Right renal pelvis (tissue), 4 donors: ENCODE results near the gene ZNF565. TPM values are rescaled to one million over a fixed set of nuclear protein-coding genes. Genes with fewer than 3 reads are reported as not detected.
"Not testable (repeated sequence)": the region's sequence is repeated elsewhere in the genome, so short reads cannot be mapped to it uniquely, and the experiment has no call there.

Experiments used
- DNase-seq, 4 donors: peaks; one replicate each; pipeline ENCODE4 v3.0.0-alpha.2; 2013; ENCODE audit warnings: low read depth in 4 of 4, low spot score in 3 of 4, missing footprints in 1 of 4
- polyA plus RNA-seq, 4 donors: library from polyadenylated mRNA; unstranded; fragments of 120-200 nt; gene quantifications; one replicate each; pipeline ENCODE4 v1.2.1, GENCODE V29; 2013; ENCODE audit not compliant: insufficient read length in 4 of 4

ZNF565 gene
- polyA plus RNA-seq, 4 donors: 5.4 to 6.9 (median 6.3) TPM

DNA sequence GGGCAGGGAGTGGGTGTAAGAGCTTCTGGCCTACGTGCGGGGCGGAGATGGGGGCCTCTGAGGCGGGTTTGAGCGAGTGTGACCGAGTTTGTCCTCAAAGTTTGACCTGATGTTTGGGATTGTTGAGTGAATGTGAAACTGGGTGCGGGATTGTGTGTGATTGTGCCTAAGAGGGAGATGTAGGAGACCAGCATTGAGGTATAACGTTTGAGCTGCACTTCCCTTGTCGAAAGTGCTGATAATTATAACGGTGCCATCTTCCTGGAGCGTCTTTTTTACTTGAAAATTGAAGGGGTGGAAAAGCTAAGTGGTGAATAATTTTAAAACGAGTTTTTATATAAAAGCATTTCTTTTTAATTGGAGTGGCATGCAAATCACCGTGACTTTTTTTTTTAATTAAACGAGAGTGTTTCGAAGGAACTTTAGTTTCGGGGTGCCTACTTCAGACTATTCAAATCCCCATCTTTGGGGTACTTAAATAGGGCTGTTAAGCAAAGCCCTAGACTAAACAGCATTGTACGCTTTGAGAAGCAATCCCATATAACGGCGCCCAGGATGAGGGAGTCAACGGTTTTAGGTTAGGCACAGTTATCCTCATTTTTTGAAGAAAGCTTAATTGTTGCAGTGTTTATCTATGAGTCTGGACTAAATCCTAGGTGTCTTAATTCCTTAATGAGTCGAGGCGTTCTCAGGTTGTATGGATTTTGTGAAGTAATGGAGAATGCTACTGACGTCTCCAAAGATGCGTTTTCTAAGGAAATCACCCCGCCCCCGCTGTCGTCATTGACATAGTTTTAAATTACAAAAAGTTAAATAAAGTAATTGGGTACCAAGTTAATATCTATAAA is 1.0 kb upstream of the ZNF565 start:
- peak; percentile 38 to 49 (median 44) for DNase-seq

DNA sequence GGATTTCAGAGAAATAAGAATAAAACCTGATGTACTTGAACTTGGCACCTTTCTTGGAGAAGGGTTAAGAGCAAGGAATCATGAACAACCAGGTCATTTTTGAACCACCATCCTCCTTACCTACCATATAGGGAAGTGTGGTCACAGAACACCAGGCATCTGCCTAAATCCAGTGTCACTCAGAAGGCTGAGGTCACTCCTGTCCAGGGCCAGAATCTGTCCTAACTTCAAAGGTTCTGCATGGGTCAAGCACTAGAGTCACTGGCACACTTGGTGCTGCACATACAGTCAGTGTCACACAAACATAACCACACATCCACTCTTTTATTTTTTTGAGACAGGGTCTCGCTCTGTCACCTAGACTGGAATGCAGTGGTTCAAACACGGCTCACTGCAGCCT is 1.6 kb downstream of the ZNF565 start:
- no peak for DNase-seq

DNA sequence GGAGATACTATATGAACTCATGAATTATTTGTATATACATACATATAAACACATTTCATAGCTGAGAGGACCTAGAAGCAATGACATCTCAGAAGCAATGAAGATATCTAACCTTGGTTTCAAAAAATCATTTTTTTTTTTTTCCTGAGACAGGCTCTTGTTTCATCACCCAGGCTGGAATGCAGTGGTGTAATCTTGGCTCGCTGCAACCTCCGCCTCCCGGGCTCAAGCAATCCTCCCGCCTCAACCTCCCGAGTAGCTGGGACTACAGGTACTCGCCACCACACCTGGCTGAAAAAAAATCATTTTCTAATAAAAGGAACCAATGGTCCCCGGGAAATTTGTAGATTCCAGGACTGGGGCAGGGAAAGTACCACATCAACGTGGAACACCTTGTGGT is 4.0 kb downstream of the ZNF565 start:
- DNase-seq: no peak

DNA sequence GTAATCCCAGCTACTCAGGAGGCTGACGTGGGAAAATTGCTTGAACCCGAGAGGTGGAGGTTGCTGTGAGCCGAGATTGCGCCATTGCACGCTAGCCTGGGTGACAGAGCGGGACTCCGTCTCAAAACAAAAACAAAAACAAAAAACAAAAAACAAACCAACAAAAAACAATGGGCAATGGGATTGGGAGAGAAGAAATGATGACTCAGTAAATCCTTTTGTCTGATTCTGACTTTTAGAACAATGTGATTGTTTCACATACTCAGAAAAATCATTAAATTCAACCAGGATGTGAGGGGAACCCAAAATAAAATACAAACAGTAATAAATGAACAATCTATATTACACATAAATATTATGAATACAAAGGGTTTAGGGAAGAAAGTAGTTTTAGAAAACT is 5.1 kb downstream of the ZNF565 start:
- DNase-seq: no peak

DNA sequence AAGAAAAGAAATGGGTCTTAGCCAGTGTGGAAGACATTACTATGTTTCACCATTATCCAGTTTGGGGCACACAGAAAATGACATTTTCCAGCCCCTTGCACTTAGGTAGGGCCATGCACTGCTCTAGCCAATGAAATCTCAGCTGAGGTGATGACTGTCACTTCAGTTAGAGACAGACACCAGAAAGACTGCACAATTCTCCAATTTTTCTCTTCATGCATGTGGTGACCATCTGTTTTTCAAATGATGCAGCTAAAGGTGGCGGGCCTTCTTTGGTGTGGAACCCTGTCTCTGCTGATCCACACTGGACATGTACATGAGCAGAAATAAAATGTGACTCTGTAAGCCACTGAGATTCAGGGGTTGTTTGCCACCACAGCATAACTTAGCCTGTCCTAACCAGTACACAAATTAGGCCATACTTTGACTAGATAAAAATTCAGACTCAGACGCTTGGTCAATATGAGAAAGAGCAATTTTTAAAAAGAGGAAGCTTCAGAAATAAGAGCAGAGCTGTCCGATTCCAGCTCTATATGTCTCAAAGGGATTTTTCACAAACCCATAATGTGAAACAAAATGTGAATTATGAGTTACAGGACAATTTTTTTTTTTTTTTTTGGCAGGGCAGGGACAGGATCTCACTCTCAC is 6.7 kb downstream of the ZNF565 start:
- DNase-seq: no peak

DNA sequence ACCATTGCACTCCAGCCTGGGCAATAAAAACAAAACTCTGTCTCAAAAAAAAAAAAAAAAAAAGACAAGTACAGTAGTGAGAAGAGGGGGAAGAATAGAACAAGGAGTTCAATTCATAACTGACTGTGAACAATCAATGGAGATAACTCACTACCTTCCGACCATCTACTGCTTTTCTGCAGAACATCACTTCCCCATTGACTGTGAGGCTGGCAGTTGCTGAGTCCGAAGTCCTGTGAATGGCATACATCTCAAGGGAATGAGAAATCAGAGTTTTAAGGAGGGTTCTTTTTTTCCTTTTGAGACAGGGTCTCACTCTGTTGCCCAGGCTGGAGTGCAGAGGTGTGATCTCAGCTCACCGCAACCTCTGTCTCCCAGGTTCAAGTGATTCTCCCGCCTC is 11.2 kb downstream of the ZNF565 start:
- DNase-seq: no peak

DNA sequence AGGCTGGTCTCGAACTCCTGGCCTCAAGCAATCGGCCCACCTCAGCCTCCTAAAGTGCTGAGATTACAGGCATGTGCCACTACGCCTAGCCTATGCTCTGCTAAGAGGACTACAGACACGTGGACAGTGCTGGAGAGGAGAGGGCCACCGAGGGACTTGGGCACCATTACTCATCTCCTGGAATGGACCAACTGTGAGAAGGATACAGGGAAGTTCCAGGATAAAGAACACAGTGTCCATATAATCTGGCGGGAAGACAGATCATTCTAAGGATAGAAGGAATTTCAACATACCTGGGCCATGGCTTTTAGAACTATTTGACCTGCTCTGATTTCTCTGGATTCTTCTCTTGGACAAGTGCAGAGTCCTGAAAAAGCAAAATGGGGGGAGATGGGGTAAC is 12.8 kb downstream of the ZNF565 start:
- no peak for DNase-seq

DNA sequence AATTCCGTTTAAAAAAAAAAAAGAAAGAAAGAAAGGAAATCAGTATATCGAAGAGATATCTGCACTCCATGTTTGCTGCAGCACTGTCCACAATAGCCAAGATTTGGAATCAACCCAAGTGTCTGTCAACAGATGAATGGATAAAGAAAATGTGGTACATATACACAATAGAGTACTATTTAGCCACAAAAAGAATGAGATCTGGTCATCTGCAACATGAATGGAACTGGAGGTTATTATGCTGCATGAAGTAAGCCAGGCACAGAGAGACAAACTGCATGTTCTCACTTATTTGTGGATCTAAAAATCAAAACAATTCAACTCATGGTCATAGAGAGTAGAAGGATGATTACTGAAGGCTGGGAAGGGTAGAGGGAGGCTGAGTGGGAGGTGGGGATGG is 16.3 kb downstream of the ZNF565 start:
- DNase-seq: no peak

DNA sequence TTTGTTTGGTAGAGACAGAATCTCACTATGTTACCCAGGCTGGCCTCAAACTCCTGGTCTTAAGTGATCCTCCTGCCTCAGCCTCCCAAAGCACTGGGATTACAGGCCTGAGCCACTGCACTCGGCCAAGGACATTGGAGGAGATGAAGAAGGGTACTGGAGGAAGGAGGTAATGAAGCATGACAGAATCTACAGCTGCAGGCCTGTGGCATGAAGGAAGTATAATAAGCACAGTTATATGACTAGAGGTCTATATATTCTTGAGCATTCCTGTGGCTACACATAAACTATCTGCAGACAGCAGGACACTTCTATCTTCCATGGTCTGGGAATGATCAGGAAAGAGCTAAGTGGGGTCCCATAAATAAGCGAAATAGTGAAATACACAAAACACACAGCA is 18.2 kb downstream of the ZNF565 start:
- DNase-seq: no peak

DNA sequence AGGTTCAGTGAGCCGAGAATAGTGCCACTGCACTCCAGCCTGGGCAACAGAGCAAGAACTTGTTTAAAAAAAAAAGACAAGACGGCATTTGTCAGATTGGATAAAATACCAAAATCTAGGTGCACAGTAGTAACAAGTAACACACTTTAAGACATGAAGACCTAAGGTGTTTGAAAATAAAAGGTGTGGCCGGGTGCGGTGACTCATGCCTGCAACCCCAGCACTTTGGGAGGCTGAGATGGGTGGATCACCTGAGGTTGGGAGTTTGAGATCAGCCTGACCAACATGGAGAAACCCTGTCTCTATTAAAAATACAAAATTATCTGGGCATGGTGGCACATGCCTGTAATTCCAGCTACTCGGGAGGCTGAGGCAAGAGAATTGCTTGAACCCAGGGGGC is 27.7 kb downstream of the ZNF565 start:
- not testable (repeated sequence) for DNase-seq

DNA sequence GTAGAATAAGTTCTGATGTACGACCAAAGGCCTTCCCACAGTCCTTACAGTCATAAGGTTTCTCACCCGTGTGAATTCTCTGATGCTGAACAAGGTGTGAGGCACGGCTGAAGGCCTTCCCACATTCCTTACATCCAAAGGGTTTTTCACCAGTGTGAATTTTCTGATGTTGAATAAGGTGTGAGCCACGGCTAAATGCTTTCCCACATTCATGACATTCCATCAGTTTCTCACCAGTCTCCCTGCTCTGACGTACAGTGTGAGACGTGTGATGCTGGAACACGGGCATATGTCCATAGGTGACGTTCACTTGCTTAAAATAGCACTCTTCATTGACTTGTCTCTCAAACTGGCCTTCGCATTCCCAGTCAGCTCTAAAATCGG is 31.2 kb downstream of the ZNF565 start:
- no peak for DNase-seq

DNA sequence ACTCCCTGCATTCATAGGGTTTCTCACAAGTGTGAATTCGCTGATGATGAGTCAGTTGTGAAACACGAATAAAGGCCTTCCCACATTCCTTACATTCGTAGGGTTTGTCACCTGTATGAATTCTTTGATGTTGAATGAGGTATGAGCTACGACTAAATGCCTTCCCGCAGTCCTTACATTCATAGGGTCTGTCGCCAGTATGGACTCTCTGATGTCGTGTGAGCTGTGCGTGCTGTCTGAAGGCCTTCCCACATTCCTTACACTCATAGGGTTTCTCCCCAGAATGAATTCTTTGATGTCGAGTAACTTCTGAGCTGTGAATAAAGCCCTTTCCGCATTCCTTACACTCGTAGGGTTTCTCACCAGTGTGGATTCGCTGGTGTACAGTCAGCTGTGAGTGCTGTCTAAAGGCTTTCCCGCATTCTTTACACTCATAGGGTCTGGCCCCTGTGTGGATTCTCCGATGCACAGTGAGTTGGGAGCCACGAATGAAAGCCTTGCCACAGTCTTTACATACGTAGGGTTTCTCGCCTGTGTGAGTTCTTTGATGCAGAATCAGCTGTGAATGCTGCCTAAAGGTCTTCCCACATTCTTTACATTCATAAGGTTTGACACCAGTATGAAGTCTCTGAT is 31.7 kb downstream of the ZNF565 start:
- DNase-seq: no peak

DNA sequence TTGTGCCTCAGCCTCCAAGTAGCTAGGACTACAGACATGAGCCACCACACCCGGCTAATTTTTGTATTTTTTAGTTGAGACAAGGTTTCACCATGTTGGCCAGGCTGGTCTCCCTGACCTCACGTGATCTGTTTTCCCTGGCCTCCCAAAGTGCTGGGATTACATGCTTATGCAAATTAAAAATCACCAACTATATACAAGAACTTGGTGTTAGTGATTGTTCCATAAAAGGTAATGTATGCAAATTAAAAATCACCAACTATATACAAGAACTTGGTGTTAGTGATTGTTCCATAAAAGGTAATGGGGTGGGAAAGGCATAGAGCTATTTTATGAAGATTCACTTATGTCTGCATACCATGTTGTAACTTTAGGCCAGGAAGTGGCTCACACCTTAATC is 35.4 kb downstream of the ZNF565 start:
- DNase-seq: not testable (repeated sequence)

DNA sequence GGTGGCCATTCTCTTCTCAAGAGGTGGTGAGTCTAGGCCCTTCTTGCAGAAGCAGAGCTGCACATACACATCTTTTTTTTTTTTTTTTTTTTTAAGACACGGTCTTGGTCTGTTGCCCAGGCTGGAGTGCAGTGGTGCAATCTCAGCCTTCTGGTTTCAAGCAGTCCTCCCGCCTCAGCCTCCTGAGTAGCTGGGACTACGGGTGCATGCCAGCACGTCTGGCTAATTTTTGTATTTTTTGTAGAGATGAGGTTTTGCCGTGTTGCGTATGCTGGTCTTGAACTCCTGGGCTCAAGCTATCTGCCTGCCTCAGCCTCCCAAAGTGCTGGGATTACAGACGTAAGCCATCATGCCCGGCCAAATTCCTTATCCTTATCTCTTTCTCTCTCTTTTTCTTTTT is 40.6 kb downstream of the ZNF565 start:
- DNase-seq: not testable (repeated sequence)

DNA sequence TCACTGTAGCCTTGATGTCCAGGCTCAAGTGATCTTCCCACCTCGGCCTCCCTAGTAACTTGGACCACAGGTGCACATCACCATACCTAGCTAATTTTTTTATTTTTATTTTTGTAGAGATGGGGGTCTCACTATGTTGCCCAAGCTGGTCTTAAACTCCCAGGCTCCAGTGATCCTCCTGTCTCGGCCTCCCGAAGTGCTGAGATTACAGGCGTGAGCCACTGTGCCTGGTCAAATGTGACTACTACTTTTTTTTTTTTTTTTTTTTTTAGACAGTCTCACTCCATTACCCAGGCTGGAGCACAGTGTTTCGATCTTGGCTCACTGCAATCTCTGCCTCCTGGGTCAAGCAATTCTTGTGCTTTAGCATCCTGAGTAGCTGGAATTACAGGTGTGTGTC is 41.6 kb downstream of the ZNF565 start:
- DNase-seq: no peak

DNA sequence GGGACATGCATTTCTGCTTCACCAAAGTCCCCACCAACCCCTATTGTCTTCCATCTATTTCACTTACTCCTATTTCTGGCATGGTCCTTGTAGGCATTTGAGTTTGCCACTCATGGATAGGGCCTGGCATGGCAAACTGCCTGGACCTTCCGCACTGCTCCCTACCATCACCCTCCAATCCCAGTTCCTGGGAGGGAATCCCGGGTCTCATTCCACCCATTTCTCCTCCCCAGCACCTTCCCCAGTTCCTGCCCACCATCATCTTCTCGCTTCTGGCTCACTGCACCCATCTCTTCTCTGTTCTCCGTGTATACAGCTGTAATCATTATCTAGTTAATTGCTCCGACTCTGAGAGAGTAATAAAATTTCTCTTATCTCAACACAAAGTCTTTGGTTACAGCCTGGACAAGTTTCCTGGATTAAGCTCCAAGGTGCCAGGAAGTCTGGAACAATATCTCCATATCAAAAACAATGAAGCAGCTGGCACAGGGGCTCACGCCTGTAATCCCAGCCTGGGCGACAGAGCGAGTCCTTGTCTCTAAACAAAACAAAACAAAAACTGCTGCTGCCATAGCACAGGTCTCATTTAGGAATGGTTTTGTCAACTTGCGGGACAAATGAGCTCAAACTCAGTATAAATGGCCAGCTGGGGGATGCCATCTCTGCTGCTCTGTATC is 45.2 kb downstream of the ZNF565 start:
- peak in 1 of 4 donors; percentile 46 for DNase-seq

DNA sequence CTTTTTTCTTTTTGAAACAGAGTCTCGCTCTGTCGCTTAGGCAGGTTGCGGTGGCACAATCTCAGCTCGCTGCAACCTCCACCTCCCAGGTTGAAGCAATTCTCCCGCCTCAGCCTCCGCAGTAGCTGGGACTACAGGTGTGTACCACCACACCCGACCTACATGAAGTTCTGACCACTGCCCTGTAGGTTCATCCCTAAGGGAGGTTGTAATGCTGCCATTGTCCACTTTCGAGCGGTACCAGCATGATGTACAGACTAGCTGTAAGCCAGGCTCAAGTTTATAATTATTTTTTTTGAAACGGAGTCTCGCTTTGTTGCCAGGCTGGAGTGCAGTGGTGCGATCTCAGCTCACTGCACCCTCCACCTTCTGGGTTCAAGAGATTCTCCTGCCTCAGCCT is 50.7 kb downstream of the ZNF565 start:
- DNase-seq: no peak

DNA sequence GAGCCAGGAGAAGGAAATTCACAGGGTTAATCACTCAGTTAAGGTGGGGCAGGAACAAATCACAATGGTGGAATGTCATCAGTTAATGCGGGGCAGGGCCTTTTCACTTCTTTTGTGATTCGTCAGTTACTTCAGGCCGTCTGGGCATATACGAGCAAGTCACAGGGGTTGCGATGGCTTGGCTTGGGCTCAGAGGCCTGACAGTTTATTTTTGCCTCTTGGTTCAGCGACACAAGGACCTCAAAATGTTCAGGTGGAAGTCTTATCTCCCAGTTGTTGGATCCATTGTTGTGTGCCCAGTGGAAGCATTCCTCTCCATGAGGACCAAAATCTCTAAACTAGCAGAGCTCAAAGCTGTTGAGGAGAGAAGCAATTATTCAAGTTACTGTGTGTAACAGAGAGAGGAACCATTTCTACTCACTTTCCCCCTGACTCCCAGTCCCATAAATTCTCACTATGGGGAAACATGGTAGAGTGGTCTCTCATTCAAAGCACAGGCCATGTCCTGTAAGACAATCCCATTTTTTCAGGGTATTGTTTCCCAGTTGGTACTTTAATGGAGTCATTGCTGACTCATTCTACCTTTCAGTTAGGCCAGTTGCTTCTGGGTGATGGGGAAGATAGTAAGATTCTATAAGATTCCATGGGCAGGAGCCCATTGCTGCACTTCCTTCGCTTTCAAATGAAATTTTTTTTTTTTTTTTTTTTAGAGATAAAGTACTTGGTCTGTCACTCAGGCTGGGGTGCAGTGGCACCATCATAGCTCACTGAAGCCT is 53.5 kb downstream of the ZNF565 start:
- no peak for DNase-seq

DNA sequence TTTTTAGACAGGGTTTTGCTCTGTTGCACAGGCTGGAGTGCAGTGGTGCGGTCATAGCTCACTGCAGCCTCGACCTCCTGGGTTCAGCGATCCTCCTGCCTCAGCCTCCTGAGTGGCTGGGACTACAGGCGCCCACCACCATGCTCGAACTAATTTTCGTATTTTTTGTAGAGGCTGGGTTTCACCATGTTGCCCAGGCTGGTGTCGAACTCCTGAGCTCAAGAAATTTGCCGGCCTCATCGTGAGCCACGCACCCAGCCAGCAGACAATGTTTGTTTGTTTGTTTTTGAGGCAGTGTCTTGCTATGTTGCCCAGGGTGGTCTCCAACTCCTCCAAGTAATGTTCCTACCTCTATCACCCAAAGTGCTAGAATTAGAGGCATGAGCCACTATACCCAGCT is 61.3 kb downstream of the ZNF565 start:
- no peak for DNase-seq

DNA sequence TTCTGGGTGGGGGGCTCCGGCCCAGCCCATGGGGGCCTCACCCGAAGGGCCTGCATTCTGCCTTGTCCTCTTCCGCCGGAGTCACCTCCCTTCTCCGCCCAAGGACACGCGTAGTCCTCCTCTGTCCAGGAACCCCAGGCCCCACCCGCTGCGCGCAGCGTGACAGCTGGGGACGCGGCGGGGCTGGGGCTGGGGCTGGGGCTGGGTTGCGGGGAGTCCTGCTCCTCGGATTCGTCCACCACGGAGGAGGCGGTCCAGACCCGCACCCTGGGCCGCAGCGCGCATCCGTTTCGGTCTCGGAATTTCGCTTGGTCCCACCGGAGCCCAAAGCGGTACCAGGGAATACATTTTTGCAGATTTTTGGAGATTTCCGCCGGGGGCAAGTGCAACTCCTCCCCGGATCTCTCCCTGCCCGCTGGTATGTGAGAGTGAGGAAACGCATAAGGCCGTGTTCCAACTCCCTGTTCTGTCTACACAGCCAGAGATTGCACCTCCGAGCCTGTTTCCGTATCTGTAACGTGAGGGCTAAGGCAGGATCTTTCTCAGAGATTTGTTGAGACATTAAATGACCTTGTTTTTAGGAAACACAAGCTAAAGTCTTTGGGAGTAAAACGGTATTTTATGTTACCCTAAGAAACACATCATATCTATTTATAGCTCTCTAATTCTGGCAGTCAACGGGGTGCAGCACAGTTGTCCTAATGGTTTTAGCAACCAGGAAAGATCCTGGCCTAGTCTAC is 61.9 kb downstream of the ZNF565 start, which contains the start of gene COX7A1:
Gene COX7A1 (minus strand): TSS at position 96 of the 740 bp plus-strand sequence. CDS start 40 bp downstream, at position 56.
- peak in 2 of 4 donors; percentile 24 to 26 for DNase-seq
